ENCODE measurements around the gene PLA2G4D.
A peak's percentile ranks its signal among the peaks of the same experiment; 100 is the strongest.

The PLA2G4D gene

GRCh38 chr15:42088801-42089640, 5.3 kb downstream of the PLA2G4D start:
- no peak for DNase-seq

GRCh38 chr15:42087926-42088800, 6.2 kb downstream of the PLA2G4D start:
- DNase-seq, result no peak

- no peak for DNase-seq
Observed at GRCh38 chr15:42087460-42087859, 6.9 kb downstream of the PLA2G4D start.

- no peak for DNase-seq
Observed at GRCh38 chr15:42085721-42086120, 8.6 kb downstream of the PLA2G4D start.

- DNase-seq, result no peak
Observed at GRCh38 chr15:42085236-42085605, 9.1 kb downstream of the PLA2G4D start.

- peak; percentile 47 for DNase-seq
Observed at GRCh38 chr15:42084465-42085235, 9.7 kb downstream of the PLA2G4D start.

GRCh38 chr15:42083916-42084315, 10.4 kb downstream of the PLA2G4D start:
- no peak for DNase-seq

GRCh38 chr15:42083605-42083908, 10.8 kb downstream of the PLA2G4D start:
- DNase-seq, result no peak

- DNase-seq, result no peak
Observed at GRCh38 chr15:42082823-42083604, 11.3 kb downstream of the PLA2G4D start.

- no peak for DNase-seq
Observed at GRCh38 chr15:42082141-42082540, 12.2 kb downstream of the PLA2G4D start.

- no peak for DNase-seq
Observed at GRCh38 chr15:42080919-42081830, 13.2 kb downstream of the PLA2G4D start.

- no peak for DNase-seq
Observed at GRCh38 chr15:42080186-42080918, 14.0 kb downstream of the PLA2G4D start.

- DNase-seq, result no peak
Observed at GRCh38 chr15:42079401-42079908, 14.9 kb downstream of the PLA2G4D start.

- DNase-seq, result no peak
Observed at GRCh38 chr15:42078903-42079302, 15.5 kb downstream of the PLA2G4D start.

- no peak for DNase-seq
Observed at GRCh38 chr15:42077689-42078088, 16.7 kb downstream of the PLA2G4D start.

- no peak for DNase-seq
Observed at GRCh38 chr15:42073418-42073817, 20.9 kb downstream of the PLA2G4D start.

- DNase-seq, result no peak
Observed at GRCh38 chr15:42072141-42072685, 22.1 kb downstream of the PLA2G4D start.

GRCh38 chr15:42071717-42072116, 22.6 kb downstream of the PLA2G4D start:
- no peak for DNase-seq

- DNase-seq, result no peak
Observed at GRCh38 chr15:42070976-42071350, 23.4 kb downstream of the PLA2G4D start.

GRCh38 chr15:42070279-42070975, 23.9 kb downstream of the PLA2G4D start:
- no peak for DNase-seq
